Caco-2 (cell line): Measurements from ENCODE around the gene RBM27. TPM values are rescaled to one million over a fixed set of nuclear protein-coding genes. Genes with fewer than 3 reads are reported as not detected.
"Not testable (repeated sequence)": the region's sequence is repeated elsewhere in the genome, so short reads cannot be mapped to it uniquely, and the experiment has no call there.

Experiments used
- BruUV-seq: library from RNA; stranded (reverse); fragments of 400-500 nt; replicated peaks from 2 replicates; lab custom pipeline; 2021; lab: Mats Ljungman, UMichigan
- CTCF ChIA-PET: fragments of 300-600 bp; sonication (Branson Sonifier 250); formaldehyde crosslinking; loops from one replicate; lab custom pipeline; 2022; ENCODE audit warnings: antibody characterized with exemption; lab: Charles Lee
- POLR2A ChIA-PET: fragments of 300-600 bp; sonication (Branson Sonifier 250); formaldehyde crosslinking; loops from one replicate; lab custom pipeline; 2022; ENCODE audit warnings: antibody characterized with exemption; lab: Charles Lee
- DNase-seq, 2 experiments: peaks; one replicate each; pipeline versions ENCODE4 v3.0.0 to v3.0.0-alpha.2; 2020 to 2022
- H3K27me3 ChIP-seq: replicated peaks from 2 replicates; pipeline ENCODE4 v1.6.0; 2011; ENCODE audit warnings: low read length; ENCODE audit not compliant: control insufficient read depth, insufficient read depth
- H3K36me3 ChIP-seq: 2 replicates; pipeline ENCODE4 v1.5.1; 2011; ENCODE audit warnings: low read length; ENCODE audit not compliant: control insufficient read depth, insufficient read depth
- H3K4me1 ChIP-seq: fragments of 250-450 bp; sonication (Bioruptor Pico); 2 replicates; pipeline ENCODE4 v1.5.1; 2020; ENCODE audit warnings: mild to moderate bottlenecking
- H3K4me3 ChIP-seq: 2 replicates; pipeline ENCODE4 v1.5.1; 2011; ENCODE audit warnings: low read depth, mild to moderate bottlenecking, control low read depth, low read length
- H3K9me3 ChIP-seq: fragments of 250-450 bp; sonication (Bioruptor Pico); 2 replicates; pipeline ENCODE4 v1.5.1; 2020; ENCODE audit warnings: mild to moderate bottlenecking, moderate library complexity
- H3K27ac Mint-ChIP-seq: one replicate; pipeline ENCODE4 v1.8.0; 2022; ENCODE audit warnings: mixed read lengths; ENCODE audit not compliant: unreplicated experiment
- H3K27me3 Mint-ChIP-seq: one replicate; pipeline ENCODE4 v1.8.0; 2022; ENCODE audit warnings: mixed read lengths; ENCODE audit not compliant: insufficient read depth, unreplicated experiment
- H3K36me3 Mint-ChIP-seq: one replicate; pipeline ENCODE4 v1.8.0; 2022; ENCODE audit warnings: mild to moderate bottlenecking, mixed read lengths; ENCODE audit not compliant: insufficient read depth, unreplicated experiment
- H3K4me1 Mint-ChIP-seq: one replicate; pipeline ENCODE4 v1.8.0; 2022; ENCODE audit warnings: low read depth, mixed read lengths; ENCODE audit not compliant: unreplicated experiment
- H3K4me3 Mint-ChIP-seq: one replicate; pipeline ENCODE4 v1.8.0; 2022; ENCODE audit warnings: mild to moderate bottlenecking, moderate library complexity, mixed read lengths; ENCODE audit not compliant: unreplicated experiment
- H3K9me3 Mint-ChIP-seq: one replicate; pipeline ENCODE4 v1.8.0; 2022; ENCODE audit warnings: mixed read lengths; ENCODE audit not compliant: unreplicated experiment
- intact Hi-C: fragments of 100-400 bp; cut with micrococcal nuclease; formaldehyde crosslinking; loops from one replicate; pipeline ENCODE4 v1.10.0; 2022; ENCODE audit not compliant: unreplicated experiment
- total RNA-seq: library from RNA; stranded (reverse); gene quantifications from 2 replicates; pipeline ENCODE4 v1.2.3, GENCODE V29; 2022
- TF ChIP-seq, protein P1 (sequence below), 2 experiments: fragments of 200-600 bp in 1 of 2; IDR thresholded peaks; 1 replicate in 1 of 2; 2 replicates in 1 of 2; pipeline versions ENCODE4 v1.5.1 to v1.8.0; 2011 to 2022; ENCODE audit warnings: antibody characterized with exemption in 1 of 2, control low read depth in 1 of 2, inconsistent platforms in 1 of 2, low read depth in 1 of 2, low read length in 1 of 2, mild to moderate bottlenecking in 1 of 2, moderate library complexity in 1 of 2; ENCODE audit not compliant: insufficient read depth in 1 of 2, severe bottlenecking in 1 of 2, unreplicated experiment in 1 of 2

The RBM27 gene
- total RNA-seq, 1 experiment from 2014 or later = 24.3 TPM

GRCh38 chr5:146208916-146209522 is 5.6 kb downstream of the RBM27 start:
- TF ChIP-seq, protein P1, sequence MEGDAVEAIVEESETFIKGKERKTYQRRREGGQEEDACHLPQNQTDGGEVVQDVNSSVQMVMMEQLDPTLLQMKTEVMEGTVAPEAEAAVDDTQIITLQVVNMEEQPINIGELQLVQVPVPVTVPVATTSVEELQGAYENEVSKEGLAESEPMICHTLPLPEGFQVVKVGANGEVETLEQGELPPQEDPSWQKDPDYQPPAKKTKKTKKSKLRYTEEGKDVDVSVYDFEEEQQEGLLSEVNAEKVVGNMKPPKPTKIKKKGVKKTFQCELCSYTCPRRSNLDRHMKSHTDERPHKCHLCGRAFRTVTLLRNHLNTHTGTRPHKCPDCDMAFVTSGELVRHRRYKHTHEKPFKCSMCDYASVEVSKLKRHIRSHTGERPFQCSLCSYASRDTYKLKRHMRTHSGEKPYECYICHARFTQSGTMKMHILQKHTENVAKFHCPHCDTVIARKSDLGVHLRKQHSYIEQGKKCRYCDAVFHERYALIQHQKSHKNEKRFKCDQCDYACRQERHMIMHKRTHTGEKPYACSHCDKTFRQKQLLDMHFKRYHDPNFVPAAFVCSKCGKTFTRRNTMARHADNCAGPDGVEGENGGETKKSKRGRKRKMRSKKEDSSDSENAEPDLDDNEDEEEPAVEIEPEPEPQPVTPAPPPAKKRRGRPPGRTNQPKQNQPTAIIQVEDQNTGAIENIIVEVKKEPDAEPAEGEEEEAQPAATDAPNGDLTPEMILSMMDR (IDR thresholded peaks at IDR 0.05; ENCODE audit: insufficient read depth in 1 of 2, low read depth in 1 of 2, low read length in 1 of 2, severe bottlenecking in 1 of 2, unreplicated experiment in 1 of 2) = no peak
- Mint-ChIP-seq H3K4me3 (no peak overlapping the region), H3K27ac (no peak overlapping the region), H3K27me3 (no peaks in the 10 kb centered on the region), H3K36me3 (peaks cover 19% of the 10 kb centered on the region), H3K4me1 (peaks cover 7% of the 10 kb centered on the region), H3K9me3 (no peaks in the 10 kb centered on the region)
- POLR2A ChIA-PET = no interaction called here
- Histone ChIP-seq H3K27me3 (no peaks in the 10 kb centered on the region), H3K36me3 (no peaks in the 10 kb centered on the region), H3K4me1 (peaks cover 21% of the 10 kb centered on the region), H3K9me3 (no peaks in the 10 kb centered on the region), H3K4me3 (no peak overlapping the region)
- no peak for DNase-seq
- BruUV-seq = no TSS peak
- CTCF ChIA-PET = no interaction called here
- intact Hi-C loops = no loop called here

DNA sequence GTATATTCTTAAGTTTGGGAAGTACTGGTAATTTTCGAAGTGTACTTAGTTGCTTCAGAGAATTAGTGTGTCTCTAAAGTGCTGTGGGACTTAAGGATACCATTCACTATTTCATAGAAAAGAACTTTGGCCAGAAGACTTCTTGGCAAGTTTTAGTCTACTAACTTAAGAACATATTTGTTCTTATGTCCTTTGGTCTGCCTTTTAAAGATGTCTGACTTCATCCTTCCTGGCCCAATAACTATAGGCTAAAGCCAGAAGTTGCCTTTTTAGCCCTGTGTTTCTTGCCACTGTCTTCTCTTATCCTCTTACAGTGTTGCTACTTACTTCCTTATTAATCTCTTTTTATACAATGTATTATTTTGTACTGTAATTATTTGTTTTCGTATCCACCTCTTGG is 6.3 kb downstream of the RBM27 start:
- H3K4me3 ChIP-seq = no peak overlapping the region
- Mint-ChIP-seq H3K9me3 (no peaks in the 10 kb centered on the region), H3K4me3 (no peak overlapping the region), H3K36me3 (peaks cover 19% of the 10 kb centered on the region), H3K27ac (no peak overlapping the region), H3K4me1 (peaks cover 7% of the 10 kb centered on the region), H3K27me3 (no peaks in the 10 kb centered on the region)
- H3K4me1 ChIP-seq = peaks cover 21% of the 10 kb centered on the region
- no peaks in the 10 kb centered on the region for H3K9me3 ChIP-seq
- H3K36me3 ChIP-seq = no peaks in the 10 kb centered on the region
- TF ChIP-seq, protein P1 (IDR thresholded peaks at IDR 0.05; ENCODE audit: insufficient read depth in 1 of 2, low read depth in 1 of 2, low read length in 1 of 2, severe bottlenecking in 1 of 2, unreplicated experiment in 1 of 2) = no peak
- no peaks in the 10 kb centered on the region for H3K27me3 ChIP-seq
- intact Hi-C loops = no loop called here
- DNase-seq = no peak
- ChIA-PET CTCF (no interaction called here), POLR2A (no interaction called here)
- BruUV-seq = no TSS peak

GRCh38 chr5:146210810-146211209 is 7.4 kb downstream of the RBM27 start:
- H3K27me3 Mint-ChIP-seq, H3K4me3 Mint-ChIP-seq: not testable (repeated sequence)

More at GRCh38 chr5:146210810-146211209, 7.4 kb downstream of the RBM27 start:
- H3K9me3 Mint-ChIP-seq, H3K27me3 ChIP-seq, CTCF ChIA-PET, H3K27ac Mint-ChIP-seq, H3K4me1 Mint-ChIP-seq, POLR2A ChIA-PET, H3K9me3 ChIP-seq, H3K4me3 ChIP-seq, intact Hi-C loops, BruUV-seq, DNase-seq, H3K36me3 ChIP-seq: not testable (repeated sequence)
- peaks cover 17% of the 10 kb centered on the region for H3K4me1 ChIP-seq
- peaks cover 19% of the 10 kb centered on the region for H3K36me3 Mint-ChIP-seq
